Natural killer cell (primary cell): Measurements from ENCODE around the gene ZPBP. TPM values are rescaled to one million over a fixed set of nuclear protein-coding genes. Genes with fewer than 3 reads are reported as not detected.
"Not testable (repeated sequence)": the region's sequence is repeated elsewhere in the genome, so short reads cannot be mapped to it uniquely, and the experiment has no call there.

Experiments
- ATAC-seq, 3 donors: fragments of 150-1000 bp in 2 of 3; fragments of 200-7000 bp in 1 of 3; cut with Tn5 transposase; 1 replicate in 1 of 3; 2 replicates in 2 of 3; pipeline ENCODE4 v1.10.0; 2021; ENCODE audit warnings: mild to moderate bottlenecking in 2 of 3, moderate library complexity in 2 of 3
- DNase-seq, 2 donors: peaks; one replicate each; pipeline versions ENCODE4 v3.0.0 to v3.0.0-alpha.2; 2013 to 2021; ENCODE audit warnings: mixed read lengths in 1 of 2
- H3K27ac ChIP-seq: one replicate; pipeline ENCODE4 v1.5.1; 2013; ENCODE audit warnings: mild to moderate bottlenecking, low read length
- H3K27me3 ChIP-seq: one replicate; pipeline ENCODE4 v1.6.1; 2013; ENCODE audit warnings: low read length; ENCODE audit not compliant: control insufficient read depth, insufficient read depth
- H3K36me3 ChIP-seq: one replicate; pipeline ENCODE4 v1.6.1; 2013; ENCODE audit warnings: low read length; ENCODE audit not compliant: control insufficient read depth, insufficient read depth
- H3K4me1 ChIP-seq: one replicate; pipeline ENCODE4 v1.6.1; 2013; ENCODE audit warnings: low read length; ENCODE audit not compliant: control insufficient read depth, insufficient read depth
- H3K4me3 ChIP-seq: one replicate; pipeline ENCODE4 v1.5.1; 2013; ENCODE audit warnings: low read length
- H3K9me3 ChIP-seq: one replicate; pipeline ENCODE4 v1.6.1; 2013; ENCODE audit warnings: low read length; ENCODE audit not compliant: control insufficient read depth, insufficient read depth
- H3K27ac Mint-ChIP-seq, 2 donors: one replicate each; pipeline ENCODE4 v1.8.0; 2022; ENCODE audit warnings: mild to moderate bottlenecking in 2 of 2, mixed read lengths in 2 of 2, moderate library complexity in 1 of 2
- H3K27me3 Mint-ChIP-seq, 2 donors: one replicate each; pipeline ENCODE4 v1.8.0; 2022; ENCODE audit warnings: low read depth in 2 of 2, mixed read lengths in 2 of 2
- H3K36me3 Mint-ChIP-seq: one replicate; pipeline ENCODE4 v1.8.0; 2022; ENCODE audit warnings: mixed read lengths
- H3K4me1 Mint-ChIP-seq, 2 donors: one replicate each; pipeline ENCODE4 v1.8.0; 2022; ENCODE audit warnings: mixed read lengths in 2 of 2
- H3K4me3 Mint-ChIP-seq: one replicate; pipeline ENCODE4 v1.8.0; 2022; ENCODE audit warnings: mild to moderate bottlenecking, moderate library complexity, mixed read lengths
- H3K9me3 Mint-ChIP-seq, 2 donors: one replicate each; pipeline ENCODE4 v1.8.0; 2022; ENCODE audit warnings: mixed read lengths in 2 of 2
- CTCF ChIP-seq: fragments of 200-600 bp; IDR thresholded peaks from one replicate; pipeline ENCODE4 v1.8.0; 2022; ENCODE audit warnings: antibody characterized with exemption
- WGBS: methylation state at CpG from one replicate; pipeline ENCODE4 v1.1.7; 2013; ENCODE audit warnings: missing lambda C conversion rate; ENCODE audit not compliant: insufficient coverage; 5-methylcytosine and 5-hydroxymethylcytosine counted together
- intact Hi-C: fragments of 100-400 bp; cut with micrococcal nuclease; formaldehyde crosslinking; loops from one replicate; pipeline ENCODE4 v1.14.2; 2022
- total RNA-seq, 4 donors: library from RNA; stranded (reverse); fragments of 120-200 nt in 1 of 4; gene quantifications; one replicate each; pipeline versions ENCODE4 v1.2.3 to v1.2.4, GENCODE V29; 2013 to 2022

Gene ZPBP
- total RNA-seq, 3 donors from 2014 or later (not counting 1 experiment from before 2014, with no cell fraction given): not detected

- H3K4me3 ChIP-seq: no peak overlapping the region
- peaks cover 0 to 3% of the 10 kb centered on the region in 2 donors for H3K9me3 Mint-ChIP-seq
- no peak for ATAC-seq
- no peaks in the 10 kb centered on the region for H3K4me1 ChIP-seq
- H3K27ac ChIP-seq: no peak overlapping the region
- H3K27ac Mint-ChIP-seq: no peak overlapping the region
- no peaks in the 10 kb centered on the region for H3K36me3 Mint-ChIP-seq
- intact Hi-C loops: no loop called here
- no peaks in the 10 kb centered on the region for H3K36me3 ChIP-seq
- peaks cover 4% of the 10 kb centered on the region for H3K9me3 ChIP-seq
- H3K4me3 Mint-ChIP-seq: no peak overlapping the region
- peaks cover 0 to 2% of the 10 kb centered on the region in 2 donors for H3K4me1 Mint-ChIP-seq
- peaks cover 16 to 37% of the 10 kb centered on the region in 2 donors for H3K27me3 Mint-ChIP-seq
- no peak for TF ChIP-seq CTCF
- H3K27me3 ChIP-seq: peaks cover 5% of the 10 kb centered on the region
- no peak for DNase-seq
- WGBS: 78% methylated on average over 2 of the region's 2 CpGs
These were observed 30.1 kb downstream of the ZPBP start for GRCh38 chr7:50062951-50063350.

GRCh38 chr7:50056131-50056530, 36.9 kb downstream of the ZPBP start:
- ATAC-seq: no peak
- TF ChIP-seq CTCF: no peak
- intact Hi-C loops: no loop called here
- Histone ChIP-seq H3K9me3 (no peaks in the 10 kb centered on the region), H3K27ac (no peak overlapping the region), H3K36me3 (no peaks in the 10 kb centered on the region), H3K4me3 (no peak overlapping the region), H3K4me1 (no peaks in the 10 kb centered on the region), H3K27me3 (peaks cover 11% of the 10 kb centered on the region)
- Mint-ChIP-seq H3K4me1 (no peaks in the 10 kb centered on the region), H3K27me3 (peaks cover 30 to 47% of the 10 kb centered on the region in 2 donors), H3K9me3 (no peaks in the 10 kb centered on the region), H3K27ac (no peak overlapping the region), H3K36me3 (no peaks in the 10 kb centered on the region), H3K4me3 (no peak overlapping the region)
- DNase-seq: no peak
- 5% methylated on average over 1 of the region's 1 CpG for WGBS

- no peaks in the 10 kb centered on the region for H3K9me3 ChIP-seq
- H3K36me3 ChIP-seq: no peaks in the 10 kb centered on the region
- peaks cover 3 to 6% of the 10 kb centered on the region in 2 donors for H3K9me3 Mint-ChIP-seq
- no peak overlapping the region for H3K27ac Mint-ChIP-seq
- 79% methylated on average over 4 of the region's 5 CpGs for WGBS
- no peak for TF ChIP-seq CTCF
- no peak overlapping the region for H3K4me3 ChIP-seq
- H3K27ac ChIP-seq: no peak overlapping the region
- H3K27me3 Mint-ChIP-seq: peaks cover 26 to 62% of the 10 kb centered on the region in 2 donors
- ATAC-seq (no peak), DNase-seq (no peak)
- peaks cover 8% of the 10 kb centered on the region for H3K36me3 Mint-ChIP-seq
- H3K27me3 ChIP-seq: peaks cover 2% of the 10 kb centered on the region
- H3K4me1 Mint-ChIP-seq: no peaks in the 10 kb centered on the region
- intact Hi-C loops: no loop called here
- no peak overlapping the region for H3K4me3 Mint-ChIP-seq
- no peaks in the 10 kb centered on the region for H3K4me1 ChIP-seq
These were observed 45.3 kb downstream of the ZPBP start for GRCh38 chr7:50047716-50048115.

- peaks cover 8 to 10% of the 10 kb centered on the region in 2 donors for H3K27me3 Mint-ChIP-seq
- H3K9me3 Mint-ChIP-seq, intact Hi-C loops, DNase-seq, H3K4me3 ChIP-seq, H3K9me3 ChIP-seq, H3K36me3 ChIP-seq, H3K27ac Mint-ChIP-seq, H3K36me3 Mint-ChIP-seq, H3K27me3 ChIP-seq, H3K4me1 ChIP-seq, H3K27ac ChIP-seq, H3K4me1 Mint-ChIP-seq, ATAC-seq, H3K4me3 Mint-ChIP-seq: not testable (repeated sequence)
- WGBS: 73% methylated on average over 6 of the region's 6 CpGs
These were observed 51.9 kb downstream of the ZPBP start for GRCh38 chr7:50041165-50041564.
